ENCODE results near the gene SDR42E2.

GRCh38 chr16:22161401-22161800, 905 bp upstream of the SDR42E2 start:
- TF ChIP-seq CTCF (IDR thresholded peaks at IDR 0.05) (no peak), POLR2A (IDR thresholded peaks at IDR 0.05) (no peak)
